ENCODE measurements around the gene QRICH2.
"Not testable (repeated sequence)": the region's sequence is repeated elsewhere in the genome, so short reads cannot be mapped to it uniquely, and the experiment has no call there.

Gene QRICH2

DNA sequence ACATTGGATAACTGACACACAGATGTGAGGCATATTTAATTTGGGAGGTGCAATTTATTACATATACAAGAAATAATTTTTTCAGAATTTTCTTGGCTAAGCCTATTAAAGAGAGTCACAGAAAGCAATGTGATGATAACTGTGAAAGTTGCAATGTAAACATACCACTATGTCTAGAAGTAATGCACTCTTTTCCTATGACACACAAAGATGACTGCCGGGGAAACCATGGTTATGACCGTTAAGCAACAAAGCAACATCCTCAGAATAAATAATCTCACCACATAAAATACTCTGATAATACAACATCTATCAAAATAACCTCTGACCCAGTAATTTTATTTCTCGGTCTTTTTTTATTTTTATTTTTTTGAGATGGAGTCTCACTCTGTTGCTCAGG is 10.5 kb upstream of the QRICH2 start:
- no peak for DNase-seq

DNA sequence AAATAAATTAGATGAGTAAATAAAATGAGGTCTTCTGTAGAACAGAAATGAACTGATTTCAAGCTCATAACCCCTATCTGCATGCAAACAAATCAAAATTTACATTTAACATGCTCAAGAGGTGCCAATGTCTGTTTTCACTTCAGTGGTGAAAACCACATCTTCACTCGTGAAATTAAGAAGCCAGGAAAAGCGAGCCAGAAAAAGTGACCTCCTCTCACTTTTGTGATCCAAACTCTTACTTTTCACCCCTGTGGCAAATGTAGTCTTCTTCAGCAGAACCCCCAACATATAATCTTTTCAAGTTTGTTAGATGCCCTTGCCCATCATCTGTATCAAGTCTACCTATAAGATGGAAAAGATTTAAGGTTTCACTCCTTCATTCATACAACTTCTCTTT is 9.5 kb upstream of the QRICH2 start:
- DNase-seq, result no peak

GRCh38 chr17:76314392-76315227 is 6.5 kb upstream of the QRICH2 start:
- no peak for DNase-seq

DNA sequence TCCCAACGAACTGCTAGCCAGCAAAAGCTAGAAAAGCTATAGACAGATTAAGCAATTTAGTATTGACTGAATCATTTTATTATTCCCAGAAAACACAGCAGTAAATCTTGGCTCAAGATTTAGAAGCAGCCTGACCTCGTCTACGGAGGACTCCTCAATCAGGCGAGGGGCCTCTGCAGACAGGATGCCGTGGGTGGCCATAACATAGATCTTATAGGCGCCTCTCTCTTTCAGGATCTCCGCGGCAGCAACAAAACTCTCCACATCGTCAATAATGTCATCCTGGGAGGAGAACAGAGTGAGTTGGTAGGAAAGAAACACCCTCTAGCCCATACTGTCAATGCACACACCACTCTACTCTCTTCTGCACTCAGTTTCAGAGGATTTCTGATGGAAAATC is 4.7 kb upstream of the QRICH2 start:
- no peak for DNase-seq

DNA sequence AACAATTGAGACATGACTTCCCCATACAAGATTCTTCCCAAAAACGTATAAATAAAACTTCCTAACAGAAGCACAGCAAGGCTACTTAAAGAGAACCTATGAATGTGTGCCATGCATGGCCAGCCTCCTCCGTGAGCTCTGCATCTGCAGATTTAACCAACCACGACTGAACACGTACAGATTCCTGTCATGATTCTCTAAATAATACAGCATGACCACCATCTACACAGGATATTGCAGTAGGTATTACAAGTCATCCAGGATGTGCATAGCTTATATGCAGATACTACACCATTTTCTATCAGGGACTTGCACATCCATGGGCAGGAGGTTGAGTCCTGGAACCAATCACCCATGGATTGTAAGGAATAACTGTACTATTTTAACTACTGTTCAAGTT is 1.4 kb upstream of the QRICH2 start:
- no peak for DNase-seq

GRCh38 chr17:76307299-76307965 is 644 bp downstream of the QRICH2 start:
- no peak for DNase-seq

DNA sequence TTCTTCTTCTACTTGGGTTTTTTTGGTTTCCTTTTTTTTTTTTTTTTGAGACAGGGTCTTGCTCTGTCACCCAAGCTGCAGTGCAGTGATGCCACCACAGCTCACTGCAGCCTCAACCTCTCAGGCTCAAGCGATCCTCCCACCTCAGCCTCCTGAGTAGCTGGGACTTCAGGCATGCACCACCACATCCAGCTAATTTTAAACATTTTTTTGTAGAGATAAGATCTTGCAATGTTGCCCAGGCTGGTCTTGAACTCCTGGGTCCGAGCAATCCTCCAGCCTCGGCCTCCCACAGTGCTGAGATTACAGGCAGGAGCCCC is 3.0 kb downstream of the QRICH2 start:
- DNase-seq, result not testable (repeated sequence)

- DNase-seq, result no peak
Observed at GRCh38 chr17:76304226-76305134, 3.6 kb downstream of the QRICH2 start.

- no peak for DNase-seq
Observed at GRCh38 chr17:76297436-76297835, 10.6 kb downstream of the QRICH2 start.

DNA sequence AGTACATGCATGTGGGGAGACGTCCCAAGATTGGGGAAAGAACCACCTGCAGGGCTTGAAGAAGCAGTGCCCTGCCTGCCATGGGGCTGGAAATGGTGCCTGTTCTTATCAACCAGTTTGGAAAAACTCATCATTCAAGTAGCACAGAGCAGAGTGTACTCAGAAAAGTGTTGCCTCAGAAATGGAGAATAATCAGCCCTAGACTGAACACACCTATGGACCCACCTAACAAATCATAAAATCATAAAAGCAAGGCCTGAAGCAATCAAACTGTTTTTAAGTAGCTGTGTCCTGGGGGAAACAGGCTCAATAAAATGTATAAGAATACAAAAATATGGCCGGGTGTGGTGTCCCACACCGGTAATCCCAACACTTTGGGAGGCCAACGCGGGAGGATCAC is 11.2 kb downstream of the QRICH2 start:
- no peak for DNase-seq

GRCh38 chr17:76296186-76296585 is 11.9 kb downstream of the QRICH2 start:
- DNase-seq, result no peak

- DNase-seq, result no peak
Observed at GRCh38 chr17:76293106-76293505, 15.0 kb downstream of the QRICH2 start.

- DNase-seq, result no peak
Observed at GRCh38 chr17:76292567-76292966, 15.5 kb downstream of the QRICH2 start.

GRCh38 chr17:76281573-76282371 is 26.3 kb downstream of the QRICH2 start:
- DNase-seq, result no peak

- DNase-seq, result no peak
Observed at GRCh38 chr17:76280650-76281049, 27.4 kb downstream of the QRICH2 start.

DNA sequence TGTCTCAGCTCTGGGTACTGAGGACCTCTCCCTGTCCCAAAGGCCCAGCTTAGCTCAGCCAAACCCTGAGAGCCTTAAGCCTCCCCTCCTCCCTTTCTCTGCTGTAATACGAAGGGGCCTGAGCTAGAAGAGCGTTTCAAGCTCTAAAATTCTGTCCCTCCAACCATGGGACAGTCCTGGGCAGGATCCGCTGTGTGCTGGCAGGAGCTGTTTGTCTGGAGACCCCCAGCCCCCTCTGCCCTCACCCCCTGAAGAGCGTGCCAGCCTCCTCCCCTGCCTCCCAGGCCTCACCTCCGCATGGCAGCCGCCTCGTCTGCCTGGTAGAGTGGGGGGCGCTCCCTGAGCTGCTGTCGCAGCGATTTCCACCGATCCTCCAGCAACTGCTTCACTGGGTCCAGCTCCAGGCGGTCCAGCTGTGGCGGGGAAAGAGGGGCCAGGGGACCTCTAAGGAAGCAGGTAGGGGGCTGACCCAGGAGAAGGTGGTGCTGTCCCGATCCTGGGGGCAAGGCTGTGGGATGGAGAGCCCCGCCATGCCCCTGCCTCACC is 28.3 kb downstream of the QRICH2 start:
- no peak for DNase-seq

GRCh38 chr17:76278952-76279741 is 28.9 kb downstream of the QRICH2 start:
- peak; percentile 85 to 87 for DNase-seq

DNA sequence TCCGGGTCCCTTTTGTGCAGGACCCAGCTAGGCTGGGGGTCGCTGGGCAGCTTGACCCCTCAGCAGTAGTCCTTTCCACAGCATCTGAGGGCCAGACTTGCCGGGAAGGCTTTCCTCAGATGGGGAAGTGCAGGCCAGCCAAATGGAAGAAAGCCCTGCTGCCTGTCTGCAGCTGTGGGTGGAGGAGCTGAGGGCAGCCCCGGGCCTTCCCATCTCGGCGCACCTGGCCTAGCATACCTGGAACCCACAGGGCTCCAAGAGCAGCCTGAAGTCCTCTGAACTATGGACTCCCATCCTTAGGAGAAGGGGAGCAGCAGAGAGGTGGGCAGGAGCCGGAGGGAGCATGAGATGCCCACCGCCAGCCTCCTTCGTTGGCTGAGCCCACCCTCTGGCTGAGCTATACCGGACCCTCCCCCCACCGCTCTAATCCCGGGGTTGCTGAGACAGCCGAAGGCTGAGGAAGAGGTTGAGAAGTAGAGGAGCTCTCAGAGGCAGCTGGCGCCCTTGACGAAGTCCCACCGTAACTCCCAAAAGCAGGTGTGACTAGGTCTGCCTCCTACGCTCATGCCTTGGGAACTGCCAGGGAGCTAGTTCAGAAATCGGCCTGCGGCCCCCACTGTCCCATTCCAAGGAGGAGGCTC is 29.7 kb downstream of the QRICH2 start:
- no peak for DNase-seq

- DNase-seq, result no peak
Observed at GRCh38 chr17:76277300-76278267, 30.5 kb downstream of the QRICH2 start.

Data from SHP77 (cell line).